Fibroblast of villous mesenchyme (primary cell): ENCODE measurements around the gene PXDN. TPM values are rescaled to one million over a fixed set of nuclear protein-coding genes. Genes with fewer than 3 reads are reported as not detected.
A peak's percentile ranks its signal among the peaks of the same experiment; 100 is the strongest.

Experiments
- DNase-seq: peaks from one replicate; pipeline ENCODE4 v3.0.0-alpha.2; 2010; ENCODE audit warnings: low read depth
- H3K4me3 ChIP-seq: 2 replicates; pipeline ENCODE4 v1.5.1; 2011; ENCODE audit warnings: low read depth, mild to moderate bottlenecking, low read length
- total RNA-seq: library from RNA; depleted of rRNA; stranded (reverse); fragments of >200 nt; gene quantifications from 2 replicates; pipeline ENCODE4 v1.2.3, GENCODE V29; 2012
- TF ChIP-seq, protein P1 (sequence below): IDR thresholded peaks from 2 replicates; pipeline ENCODE4 v1.5.1; 2012; ENCODE audit warnings: low read depth, mild to moderate bottlenecking, low read length; ENCODE audit not compliant: insufficient read depth

Gene PXDN
- total RNA-seq, 1 donor, result 296 TPM

DNA sequence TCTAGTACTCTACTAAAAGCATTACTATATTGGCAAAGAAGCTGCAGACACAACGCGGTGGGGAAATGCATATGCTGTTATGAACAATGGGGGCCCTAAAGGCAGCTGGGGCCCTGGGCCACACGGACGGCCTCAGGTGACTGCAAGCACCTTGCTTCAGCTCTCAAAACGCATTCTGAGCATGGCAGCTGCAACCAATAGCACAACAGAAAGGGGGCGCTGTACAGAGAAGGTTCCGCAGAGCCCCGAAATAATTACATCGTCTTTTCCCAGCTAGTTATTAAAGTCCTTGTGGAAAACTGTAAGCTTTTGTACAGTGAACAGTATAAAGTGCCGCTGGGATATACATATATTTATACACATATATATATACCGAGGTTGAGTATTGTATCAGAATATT, 45.3 kb upstream of the PXDN start:
- no peak for DNase-seq
- H3K4me3 ChIP-seq, result no peak overlapping the region
- TF ChIP-seq, protein P1, sequence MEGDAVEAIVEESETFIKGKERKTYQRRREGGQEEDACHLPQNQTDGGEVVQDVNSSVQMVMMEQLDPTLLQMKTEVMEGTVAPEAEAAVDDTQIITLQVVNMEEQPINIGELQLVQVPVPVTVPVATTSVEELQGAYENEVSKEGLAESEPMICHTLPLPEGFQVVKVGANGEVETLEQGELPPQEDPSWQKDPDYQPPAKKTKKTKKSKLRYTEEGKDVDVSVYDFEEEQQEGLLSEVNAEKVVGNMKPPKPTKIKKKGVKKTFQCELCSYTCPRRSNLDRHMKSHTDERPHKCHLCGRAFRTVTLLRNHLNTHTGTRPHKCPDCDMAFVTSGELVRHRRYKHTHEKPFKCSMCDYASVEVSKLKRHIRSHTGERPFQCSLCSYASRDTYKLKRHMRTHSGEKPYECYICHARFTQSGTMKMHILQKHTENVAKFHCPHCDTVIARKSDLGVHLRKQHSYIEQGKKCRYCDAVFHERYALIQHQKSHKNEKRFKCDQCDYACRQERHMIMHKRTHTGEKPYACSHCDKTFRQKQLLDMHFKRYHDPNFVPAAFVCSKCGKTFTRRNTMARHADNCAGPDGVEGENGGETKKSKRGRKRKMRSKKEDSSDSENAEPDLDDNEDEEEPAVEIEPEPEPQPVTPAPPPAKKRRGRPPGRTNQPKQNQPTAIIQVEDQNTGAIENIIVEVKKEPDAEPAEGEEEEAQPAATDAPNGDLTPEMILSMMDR, result peak; percentile 9

DNA sequence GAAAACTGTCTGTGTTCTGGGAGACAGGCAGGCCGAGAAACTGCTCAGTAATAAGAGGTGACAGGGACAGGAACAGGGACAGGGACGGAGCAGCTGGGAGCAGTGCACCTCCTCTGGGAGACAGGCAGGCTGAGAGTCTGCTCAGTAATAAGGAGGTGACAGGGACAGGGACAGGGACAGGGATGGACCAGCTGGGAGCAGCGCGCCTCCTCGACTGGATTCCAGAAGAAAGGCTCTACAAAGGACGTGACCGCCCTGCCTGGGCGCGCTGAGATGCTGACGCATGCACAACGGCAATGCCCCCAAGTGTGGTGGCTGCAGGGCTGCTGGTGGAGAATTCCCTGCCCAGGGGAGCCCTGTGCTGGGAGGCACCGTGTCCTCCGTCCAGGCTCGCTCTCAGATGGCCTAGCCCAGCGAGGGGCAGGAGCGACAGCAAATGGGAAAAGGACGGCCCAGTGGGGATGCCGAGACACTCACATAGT, 44.2 kb upstream of the PXDN start:
- DNase-seq, result no peak
- H3K4me3 ChIP-seq, result no peak overlapping the region
- TF ChIP-seq, protein P1, result no peak

- TF ChIP-seq, protein P1, result no peak
- DNase-seq, result no peak
- H3K4me3 ChIP-seq, result no peak overlapping the region
Observed at GRCh38 chr2:1787755-1788477, 43.6 kb upstream of the PXDN start.

- no peak overlapping the region for H3K4me3 ChIP-seq
- TF ChIP-seq, protein P1, result no peak
- DNase-seq, result no peak
Observed at GRCh38 chr2:1784986-1785617, 40.8 kb upstream of the PXDN start.

- TF ChIP-seq, protein P1, result no peak
- no peak overlapping the region for H3K4me3 ChIP-seq
- DNase-seq, result peak; percentile 21
Observed at GRCh38 chr2:1784087-1784486, 39.8 kb upstream of the PXDN start.

GRCh38 chr2:1782514-1782913, 38.2 kb upstream of the PXDN start:
- DNase-seq, result no peak

More at GRCh38 chr2:1782514-1782913, 38.2 kb upstream of the PXDN start:
- H3K4me3 ChIP-seq, result no peak overlapping the region
- TF ChIP-seq, protein P1, result no peak
